ENCODE measurements around the gene THOC6.

DNA sequence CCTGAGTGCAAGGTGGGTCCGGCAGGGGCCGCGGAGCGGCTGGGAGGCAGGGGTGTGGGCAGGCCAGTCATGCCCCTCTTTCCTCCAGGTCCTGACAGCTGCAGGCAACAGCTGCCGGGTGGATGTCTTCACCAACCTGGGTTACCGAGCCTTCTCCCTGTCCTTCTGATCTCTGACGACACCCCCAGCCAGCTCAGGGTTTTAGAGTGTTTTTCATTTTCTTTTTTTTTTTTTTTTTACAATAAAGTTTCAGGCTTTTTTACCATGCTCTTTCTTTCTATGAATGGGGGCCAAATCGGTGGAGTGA, 3.6 kb downstream of the THOC6 start:
- TF ChIP-seq CTCF (IDR thresholded peaks at IDR 0.05) (no peak), POLR2A (IDR thresholded peaks at IDR 0.05) (no peak)

Data from body of pancreas (tissue), 4 donors.